HAP-1 (cell line): Measurements from ENCODE around the gene DIPK1C.

Experiments
- DNase-seq, 2 experiments: peaks; one replicate each; pipeline ENCODE4 v3.0.0-alpha.2; 2016 to 2020; ENCODE audit warnings: low spot score in 2 of 2
- H3K27me3 ChIP-seq: fragments of 250-450 bp; sonication (Bioruptor Pico); 2 replicates; pipeline ENCODE4 v1.5.1; 2020; ENCODE audit warnings: low read depth, mild to moderate bottlenecking, moderate library complexity
- H3K36me3 ChIP-seq: fragments of 250-450 bp; sonication (Bioruptor Pico); replicated peaks from 2 replicates; pipeline ENCODE4 v1.5.1; 2020; ENCODE audit warnings: mild to moderate bottlenecking
- H3K4me1 ChIP-seq: fragments of 250-450 bp; sonication (Bioruptor Pico); 2 replicates; pipeline ENCODE4 v1.5.1; 2020; ENCODE audit warnings: mild to moderate bottlenecking
- H3K4me3 ChIP-seq: fragments of 250-450 bp; sonication (Bioruptor Pico); 2 replicates; pipeline ENCODE4 v1.5.1; 2020; ENCODE audit warnings: mild to moderate bottlenecking, moderate library complexity
- H3K9me3 ChIP-seq: fragments of 250-450 bp; sonication (Bioruptor Pico); 2 replicates; pipeline ENCODE4 v1.5.1; 2020; ENCODE audit warnings: mild to moderate bottlenecking, moderate library complexity
- in situ Hi-C: fragments of 300-500 bp; cut with MboI; formaldehyde crosslinking; loops from 3 replicates; pipeline ENCODE4 v1.14.3; 2020; ENCODE audit warnings: low sequenced_read_pairs, inconsistent platforms, mixed read lengths

The DIPK1C gene

GRCh38 chr18:74436158-74436769, 20.8 kb downstream of the DIPK1C start:
- in situ Hi-C loops: no loop called here
- H3K36me3 ChIP-seq: no peaks in the 10 kb centered on the region
- no peak for DNase-seq
- no peaks in the 10 kb centered on the region for H3K27me3 ChIP-seq
- H3K4me1 ChIP-seq: no peaks in the 10 kb centered on the region
- no peak overlapping the region for H3K4me3 ChIP-seq
- no peaks in the 10 kb centered on the region for H3K9me3 ChIP-seq

- Histone ChIP-seq H3K4me3 (no peak overlapping the region), H3K9me3 (no peaks in the 10 kb centered on the region), H3K36me3 (no peaks in the 10 kb centered on the region), H3K4me1 (no peaks in the 10 kb centered on the region), H3K27me3 (no peaks in the 10 kb centered on the region)
- no peak for DNase-seq
- in situ Hi-C loops: no loop called here
Measured at GRCh38 chr18:74435740-74436139, 21.4 kb downstream of the DIPK1C start.

- Histone ChIP-seq H3K4me3 (no peak overlapping the region), H3K36me3 (no peaks in the 10 kb centered on the region), H3K27me3 (no peaks in the 10 kb centered on the region), H3K4me1 (no peaks in the 10 kb centered on the region), H3K9me3 (no peaks in the 10 kb centered on the region)
- in situ Hi-C loops: no loop called here
- no peak for DNase-seq
Measured at GRCh38 chr18:74434466-74434865, 22.6 kb downstream of the DIPK1C start.

- H3K4me1 ChIP-seq: no peaks in the 10 kb centered on the region
- H3K36me3 ChIP-seq: no peaks in the 10 kb centered on the region
- DNase-seq: no peak
- in situ Hi-C loops: no loop called here
- H3K4me3 ChIP-seq: no peak overlapping the region
- no peaks in the 10 kb centered on the region for H3K9me3 ChIP-seq
- no peaks in the 10 kb centered on the region for H3K27me3 ChIP-seq
Measured at GRCh38 chr18:74430806-74431571, 26.1 kb downstream of the DIPK1C start.

- H3K27me3 ChIP-seq: no peaks in the 10 kb centered on the region
- in situ Hi-C loops: no loop called here
- no peaks in the 10 kb centered on the region for H3K4me1 ChIP-seq
- H3K36me3 ChIP-seq: no peaks in the 10 kb centered on the region
- DNase-seq: no peak
- H3K9me3 ChIP-seq: no peaks in the 10 kb centered on the region
- H3K4me3 ChIP-seq: no peak overlapping the region
Measured at GRCh38 chr18:74430231-74430630, 26.9 kb downstream of the DIPK1C start.

- Histone ChIP-seq H3K36me3 (no peaks in the 10 kb centered on the region), H3K9me3 (no peaks in the 10 kb centered on the region), H3K4me1 (no peaks in the 10 kb centered on the region), H3K27me3 (no peaks in the 10 kb centered on the region), H3K4me3 (no peak overlapping the region)
- in situ Hi-C loops: no loop called here
- DNase-seq: no peak
Measured at GRCh38 chr18:74429096-74429495, 28.0 kb downstream of the DIPK1C start.

- no peaks in the 10 kb centered on the region for H3K4me1 ChIP-seq
- DNase-seq: no peak
- in situ Hi-C loops: no loop called here
- no peaks in the 10 kb centered on the region for H3K9me3 ChIP-seq
- no peaks in the 10 kb centered on the region for H3K27me3 ChIP-seq
- no peaks in the 10 kb centered on the region for H3K36me3 ChIP-seq
- no peak overlapping the region for H3K4me3 ChIP-seq
Measured at GRCh38 chr18:74427442-74428112, 29.5 kb downstream of the DIPK1C start.

- H3K9me3 ChIP-seq: no peaks in the 10 kb centered on the region
- H3K27me3 ChIP-seq: no peaks in the 10 kb centered on the region
Measured at GRCh38 chr18:74425876-74426275, 31.2 kb downstream of the DIPK1C start.

GRCh38 chr18:74425161-74425560, 31.9 kb downstream of the DIPK1C start:
- Histone ChIP-seq H3K9me3 (no peaks in the 10 kb centered on the region), H3K4me3 (no peak overlapping the region), H3K36me3 (no peaks in the 10 kb centered on the region), H3K4me1 (no peaks in the 10 kb centered on the region), H3K27me3 (no peaks in the 10 kb centered on the region)
- no peak for DNase-seq
- in situ Hi-C loops: no loop called here

More at GRCh38 chr18:74425876-74426275, 31.2 kb downstream of the DIPK1C start:
- Histone ChIP-seq H3K4me1 (no peaks in the 10 kb centered on the region), H3K4me3 (no peak overlapping the region), H3K36me3 (no peaks in the 10 kb centered on the region)
- in situ Hi-C loops: no loop called here
- no peak for DNase-seq

- in situ Hi-C loops: no loop called here
- DNase-seq: no peak
- Histone ChIP-seq H3K4me1 (no peaks in the 10 kb centered on the region), H3K36me3 (no peaks in the 10 kb centered on the region), H3K4me3 (no peak overlapping the region), H3K27me3 (no peaks in the 10 kb centered on the region), H3K9me3 (no peaks in the 10 kb centered on the region)
Measured at GRCh38 chr18:74422541-74422940, 34.6 kb downstream of the DIPK1C start.

- no peak for DNase-seq
- Histone ChIP-seq H3K4me1 (no peaks in the 10 kb centered on the region), H3K36me3 (no peaks in the 10 kb centered on the region), H3K9me3 (no peaks in the 10 kb centered on the region), H3K27me3 (no peaks in the 10 kb centered on the region), H3K4me3 (no peak overlapping the region)
- in situ Hi-C loops: no loop called here
Measured at GRCh38 chr18:74420926-74421325, 36.2 kb downstream of the DIPK1C start.

- H3K4me1 ChIP-seq: no peaks in the 10 kb centered on the region
- H3K27me3 ChIP-seq: no peaks in the 10 kb centered on the region
- no peak overlapping the region for H3K4me3 ChIP-seq
- no peaks in the 10 kb centered on the region for H3K36me3 ChIP-seq
- no peaks in the 10 kb centered on the region for H3K9me3 ChIP-seq
- in situ Hi-C loops: no loop called here
- DNase-seq: no peak
Measured at GRCh38 chr18:74420481-74420880, 36.6 kb downstream of the DIPK1C start.

- DNase-seq: no peak
- Histone ChIP-seq H3K4me1 (no peaks in the 10 kb centered on the region), H3K4me3 (no peak overlapping the region), H3K9me3 (no peaks in the 10 kb centered on the region), H3K27me3 (no peaks in the 10 kb centered on the region), H3K36me3 (no peaks in the 10 kb centered on the region)
- in situ Hi-C loops: no loop called here
Measured at GRCh38 chr18:74419761-74420160, 37.3 kb downstream of the DIPK1C start.

GRCh38 chr18:74418023-74418422, 39.1 kb downstream of the DIPK1C start:
- in situ Hi-C loops: no loop called here

More at GRCh38 chr18:74418023-74418422, 39.1 kb downstream of the DIPK1C start:
- no peak for DNase-seq
- Histone ChIP-seq H3K36me3 (no peaks in the 10 kb centered on the region), H3K9me3 (no peaks in the 10 kb centered on the region), H3K4me3 (no peak overlapping the region), H3K4me1 (no peaks in the 10 kb centered on the region), H3K27me3 (no peaks in the 10 kb centered on the region)
